Panc1 (cell line): ENCODE data around the gene TXNRD3. TPM values are rescaled to one million over a fixed set of nuclear protein-coding genes. Genes with fewer than 3 reads are reported as not detected.

Experiments used
- ATAC-seq: fragments of 200-7000 bp; cut with Tn5 transposase; 2 replicates; pipeline ENCODE4 v1.9.1; 2020; ENCODE audit warnings: mild to moderate bottlenecking, moderate library complexity
- BruUV-seq: library from RNA; stranded (reverse); fragments of 400-500 nt; replicated peaks from 2 replicates; lab custom pipeline; 2021; lab: Mats Ljungman, UMichigan
- CTCF ChIA-PET: fragments of 300-600 bp; sonication (Branson Sonifier 250); formaldehyde crosslinking; loops from one replicate; lab custom pipeline; 2022; ENCODE audit warnings: antibody characterized with exemption; lab: Charles Lee
- POLR2A ChIA-PET: fragments of 300-600 bp; sonication (Branson Sonifier 250); formaldehyde crosslinking; loops from one replicate; lab custom pipeline; 2022; ENCODE audit warnings: antibody characterized with exemption; lab: Charles Lee
- DNase-seq: peaks from one replicate; pipeline ENCODE4 v3.0.0-alpha.2; 2010; ENCODE audit warnings: low read depth, low spot score
- H3K27ac ChIP-seq: 2 replicates; pipeline ENCODE4 v1.5.1; 2011; ENCODE audit warnings: mild to moderate bottlenecking, low read length, inconsistent platforms
- H3K27me3 ChIP-seq: fragments of 200-500 bp; sonication (Bioruptor generic); 2 replicates; pipeline ENCODE4 v1.6.0; 2014; ENCODE audit warnings: low read length, inconsistent platforms; ENCODE audit not compliant: control insufficient read depth, insufficient read depth
- H3K36me3 ChIP-seq: fragments of 200-500 bp; sonication (Bioruptor generic); 2 replicates; pipeline ENCODE4 v1.5.1; 2014; ENCODE audit warnings: inconsistent platforms, mild to moderate bottlenecking, low read length, moderate library complexity; ENCODE audit not compliant: control insufficient read depth, insufficient read depth
- H3K4me1 ChIP-seq: 2 replicates; pipeline ENCODE4 v1.5.1; 2011; ENCODE audit warnings: inconsistent platforms, mild to moderate bottlenecking, low read length, moderate library complexity; ENCODE audit not compliant: control insufficient read depth, insufficient read depth
- H3K4me3 ChIP-seq, 2 experiments: 2 replicates each; pipeline ENCODE4 v1.5.1; 2011 to 2012; ENCODE audit warnings: low read depth in 2 of 2, low read length in 2 of 2, mild to moderate bottlenecking in 2 of 2, inconsistent platforms in 1 of 2, moderate library complexity in 1 of 2
- H3K9me3 ChIP-seq: fragments of 200-500 bp; sonication (Bioruptor generic); 2 replicates; pipeline ENCODE4 v1.5.1; 2014; ENCODE audit warnings: low read depth, mild to moderate bottlenecking, inconsistent platforms, low read length, moderate library complexity; ENCODE audit not compliant: control insufficient read depth, insufficient read depth
- CTCF ChIP-seq: fragments of 450-650 bp; IDR thresholded peaks from 2 replicates; pipeline ENCODE4 v1.5.1; 2017; ENCODE audit warnings: mild to moderate bottlenecking
- POLR2AphosphoS5 ChIP-seq: IDR thresholded peaks from 2 replicates; pipeline ENCODE4 v1.6.1; 2012; ENCODE audit warnings: mild to moderate bottlenecking, low read depth, low read length, moderate library complexity
- SIN3A ChIP-seq: IDR thresholded peaks from 2 replicates; pipeline ENCODE4 v1.6.1; 2012; ENCODE audit warnings: low read depth, mild to moderate bottlenecking, low read length, moderate library complexity, borderline replicate concordance; ENCODE audit not compliant: insufficient read depth
- TCF7L2 ChIP-seq: IDR thresholded peaks from 2 replicates; pipeline ENCODE4 v1.6.1; 2011; ENCODE audit warnings: mild to moderate bottlenecking, low read depth, low read length, inconsistent platforms
- in situ Hi-C: cut with HindIII; loops from 2 replicates; pipeline ENCODE4 v1.10.0; 2016; ENCODE audit warnings: low sequenced_read_pairs, low pct_unique_long_range_greater_than_20kb
- intact Hi-C: fragments of 100-400 bp; cut with micrococcal nuclease; formaldehyde crosslinking; loops from one replicate; pipeline ENCODE4 v1.10.0; 2022; ENCODE audit not compliant: unreplicated experiment
- total RNA-seq: library from RNA; stranded (reverse); gene quantifications from one replicate; pipeline ENCODE4 v1.2.1, GENCODE V29; 2021; ENCODE audit not compliant: unreplicated experiment
- TF ChIP-seq, protein P1 (sequence below), 2 experiments: IDR thresholded peaks; 2 replicates each; pipeline ENCODE4 v1.6.1; 2011 to 2012; ENCODE audit warnings: low read depth in 2 of 2, control low read depth in 1 of 2, low read length in 1 of 2, mild to moderate bottlenecking in 1 of 2, moderate library complexity in 1 of 2; ENCODE audit not compliant: insufficient read depth in 1 of 2

TXNRD3 gene
- total RNA-seq, 1 experiment from 2014 or later: 17.2 TPM

DNA sequence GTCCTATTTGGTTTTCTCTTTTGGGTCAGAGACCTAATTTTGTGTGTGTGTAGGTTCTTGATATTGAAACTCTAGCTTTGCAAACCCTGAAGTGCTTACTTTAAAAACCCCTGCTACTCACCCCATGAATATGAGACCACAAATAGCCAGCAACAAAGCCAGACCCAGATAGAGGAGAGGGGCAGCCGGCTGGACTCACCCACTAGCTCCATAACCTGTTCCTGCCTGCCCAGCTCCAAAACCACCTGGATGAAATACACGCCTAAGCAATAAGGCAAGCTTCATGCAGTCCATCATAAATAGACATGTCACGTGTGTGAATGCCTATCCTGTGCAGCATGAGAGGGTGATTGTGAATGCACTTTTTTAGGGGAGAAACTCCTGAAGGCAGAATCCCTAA, 3.7 kb upstream of the TXNRD3 start:
- TF ChIP-seq, protein P1, sequence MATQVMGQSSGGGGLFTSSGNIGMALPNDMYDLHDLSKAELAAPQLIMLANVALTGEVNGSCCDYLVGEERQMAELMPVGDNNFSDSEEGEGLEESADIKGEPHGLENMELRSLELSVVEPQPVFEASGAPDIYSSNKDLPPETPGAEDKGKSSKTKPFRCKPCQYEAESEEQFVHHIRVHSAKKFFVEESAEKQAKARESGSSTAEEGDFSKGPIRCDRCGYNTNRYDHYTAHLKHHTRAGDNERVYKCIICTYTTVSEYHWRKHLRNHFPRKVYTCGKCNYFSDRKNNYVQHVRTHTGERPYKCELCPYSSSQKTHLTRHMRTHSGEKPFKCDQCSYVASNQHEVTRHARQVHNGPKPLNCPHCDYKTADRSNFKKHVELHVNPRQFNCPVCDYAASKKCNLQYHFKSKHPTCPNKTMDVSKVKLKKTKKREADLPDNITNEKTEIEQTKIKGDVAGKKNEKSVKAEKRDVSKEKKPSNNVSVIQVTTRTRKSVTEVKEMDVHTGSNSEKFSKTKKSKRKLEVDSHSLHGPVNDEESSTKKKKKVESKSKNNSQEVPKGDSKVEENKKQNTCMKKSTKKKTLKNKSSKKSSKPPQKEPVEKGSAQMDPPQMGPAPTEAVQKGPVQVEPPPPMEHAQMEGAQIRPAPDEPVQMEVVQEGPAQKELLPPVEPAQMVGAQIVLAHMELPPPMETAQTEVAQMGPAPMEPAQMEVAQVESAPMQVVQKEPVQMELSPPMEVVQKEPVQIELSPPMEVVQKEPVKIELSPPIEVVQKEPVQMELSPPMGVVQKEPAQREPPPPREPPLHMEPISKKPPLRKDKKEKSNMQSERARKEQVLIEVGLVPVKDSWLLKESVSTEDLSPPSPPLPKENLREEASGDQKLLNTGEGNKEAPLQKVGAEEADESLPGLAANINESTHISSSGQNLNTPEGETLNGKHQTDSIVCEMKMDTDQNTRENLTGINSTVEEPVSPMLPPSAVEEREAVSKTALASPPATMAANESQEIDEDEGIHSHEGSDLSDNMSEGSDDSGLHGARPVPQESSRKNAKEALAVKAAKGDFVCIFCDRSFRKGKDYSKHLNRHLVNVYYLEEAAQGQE (IDR thresholded peaks at IDR 0.05; ENCODE audit: insufficient read depth in 1 of 2, low read depth in 2 of 2, low read length in 1 of 2): no peak
- TF ChIP-seq SIN3A (no peak), CTCF (no peak), TCF7L2 (no peak)
- Histone ChIP-seq H3K27me3 (peaks cover 16% of the 10 kb centered on the region), H3K9me3 (no peaks in the 10 kb centered on the region), H3K4me1 (peaks cover 3% of the 10 kb centered on the region; the same call in 1 of the 2 replicates), H3K27ac (no peak overlapping the region), H3K36me3 (0 out of 2 replicates have a peak, but pooled peaks cover 2% of the 10 kb centered on the region), H3K4me3 (no peak overlapping the region)
- ATAC-seq (no peak), DNase-seq (no peak)
- POLR2A ChIA-PET: interaction anchor here (0.6 kb wide), 1 partner anchor 816 kb away, joined by 5 read pairs; no protein-coding TSS in a partner anchor
- BruUV-seq: no TSS peak
- in situ Hi-C loops (no loop called here), intact Hi-C loops (no loop called here)
- CTCF ChIA-PET: no interaction called here

DNA sequence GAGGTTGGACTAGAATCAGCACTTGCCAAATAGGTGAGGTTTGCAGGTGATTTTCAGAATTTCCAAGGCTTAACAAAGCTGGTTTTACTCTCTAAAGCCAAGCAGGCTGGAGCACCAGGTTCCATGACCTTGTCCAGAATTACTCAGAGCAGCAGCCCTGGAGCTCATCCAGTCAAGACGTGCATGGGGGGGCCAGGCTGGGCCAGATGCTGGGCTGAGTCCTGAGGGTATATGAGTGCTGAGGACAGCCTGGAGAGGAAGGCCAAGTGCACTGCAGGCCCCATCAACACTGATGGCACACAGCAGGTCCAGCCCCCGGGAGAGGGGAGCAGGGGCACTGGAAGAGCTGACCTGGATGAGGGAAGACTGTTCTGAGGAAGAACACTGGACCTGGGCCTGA, 3.0 kb upstream of the TXNRD3 start:
- CTCF ChIA-PET: interaction anchor here (1.0 kb wide), 1 partner anchor 11 kb away, joined by 9 read pairs; no protein-coding TSS in a partner anchor
- in situ Hi-C loops: no loop called here
- DNase-seq (no peak), ATAC-seq (no peak)
- TF ChIP-seq POLR2AphosphoS5: no peak
- no peak for TF ChIP-seq CTCF
- no peak for TF ChIP-seq TCF7L2
- no peak for TF ChIP-seq SIN3A
- TF ChIP-seq, protein P1 (IDR thresholded peaks at IDR 0.05; ENCODE audit: insufficient read depth in 1 of 2, low read depth in 2 of 2, low read length in 1 of 2): no peak
- intact Hi-C loops: no loop called here
- H3K27me3 ChIP-seq: peaks cover 16% of the 10 kb centered on the region
- POLR2A ChIA-PET: no interaction called here
- no peak overlapping the region for H3K4me3 ChIP-seq
- peaks cover 3% of the 10 kb centered on the region; the same call in 1 of the 2 replicates for H3K4me1 ChIP-seq
- no peaks in the 10 kb centered on the region for H3K9me3 ChIP-seq
- BruUV-seq: no TSS peak
- H3K36me3 ChIP-seq: 0 out of 2 replicates have a peak, but pooled peaks cover 2% of the 10 kb centered on the region
- no peak overlapping the region for H3K27ac ChIP-seq
